ENCODE data around the gene MTMR3. TPM values are rescaled to one million over a fixed set of nuclear protein-coding genes. Genes with fewer than 3 reads are reported as not detected.
A peak's percentile ranks its signal among the peaks of the same experiment; 100 is the strongest.

Gene MTMR3
- polyA plus RNA-seq, 1 of the 3 experiments (the other 2 are of a cell fraction) = 20.4 TPM

GRCh38 chr22:30004694-30005093 is 121.7 kb downstream of the MTMR3 start:
- 15% methylated on average over 4 of the region's 4 CpGs for WGBS (ENCODE audit: low lambda C conversion rate)
- POLR2A ChIA-PET = interaction anchor here (1.5 kb wide), 1 partner anchor 167 kb away, joined by 3 read pairs; the partner anchor contains the start of gene ASCC2

GRCh38 chr22:30005213-30005857 is 122.4 kb downstream of the MTMR3 start:
- ChIA-PET CTCF (interaction anchor here (0.6 to 6.1 kb wide), 99 partner anchors 9 to 451 kb away, joined by 3 to 64 read pairs (median 4); partner anchors contain the start of gene MTMR3), POLR2A (interaction anchor here (1.5 kb wide), 1 partner anchor 167 kb away, joined by 3 read pairs; the partner anchor contains the start of gene ASCC2)
- H3K9me3 ChIP-seq = no peaks in the 10 kb centered on the region
- DNase-seq = peak; percentile 63
- no peak overlapping the region for H3K4me2 ChIP-seq
- no peaks in the 10 kb centered on the region for H3K79me2 ChIP-seq (ENCODE audit: insufficient read depth)
- TF ChIP-seq RAD21 (IDR thresholded peaks at IDR 0.05; ENCODE audit: low read length) = peak; percentile 91
- TF ChIP-seq CTCF (IDR thresholded peaks at IDR 0.05) = peak; percentile 99
- TF ChIP-seq POLR2AphosphoS5 (IDR thresholded peaks at IDR 0.05; ENCODE audit: low read depth, low read length) = no peak
- TF ChIP-seq SMC3 (IDR thresholded peaks at IDR 0.05; ENCODE audit: low read depth, low read length) = peak; percentile 78
- H3K9me2 ChIP-seq = no peaks in the 10 kb centered on the region
- WGBS (ENCODE audit: low lambda C conversion rate) = 41% methylated on average over 3 of the region's 3 CpGs
- peaks cover 10% of the 10 kb centered on the region for H3F3A ChIP-seq (replicated peaks; ENCODE audit: insufficient read depth)
- peak overlapping the region in 1 of 2 experiments; percentile 69; a peak in 2 of 4 replicates for H3K27ac ChIP-seq (ENCODE audit: low read depth in 2 of 2, low read length in 1 of 2)
- H3K4me1 ChIP-seq (ENCODE audit: control insufficient read depth in 1 of 2, insufficient read depth in 2 of 2, low read depth in 1 of 2, low read length in 1 of 2) = peaks cover 14 to 34% of the 10 kb centered on the region in 2 experiments
- H3K36me3 ChIP-seq (replicated peaks in 1 of 2; ENCODE audit: control insufficient read depth in 1 of 2, insufficient read depth in 2 of 2, low read length in 1 of 2) = peaks cover 17 to 42% of the 10 kb centered on the region in 2 experiments
- no peak overlapping the region for H2AFZ ChIP-seq (ENCODE audit: low read depth)
- no peaks in the 10 kb centered on the region for H4K20me1 ChIP-seq (ENCODE audit: insufficient read depth)
- no peak overlapping the region for H3K9ac ChIP-seq
- no peaks in the 10 kb centered on the region for H3K27me3 ChIP-seq (ENCODE audit: insufficient read depth)
- H3K4me3 ChIP-seq (ENCODE audit: low read depth in 2 of 2, low read length in 1 of 2) = no peak overlapping the region

More at GRCh38 chr22:30004694-30005093, 121.7 kb downstream of the MTMR3 start:
- no peak for DNase-seq
- H3K36me3 ChIP-seq (replicated peaks in 1 of 2; ENCODE audit: control insufficient read depth in 1 of 2, insufficient read depth in 2 of 2, low read length in 1 of 2) = peaks cover 18 to 39% of the 10 kb centered on the region in 2 experiments
- no peaks in the 10 kb centered on the region for H3K9me3 ChIP-seq
- no peaks in the 10 kb centered on the region for H3K79me2 ChIP-seq (ENCODE audit: insufficient read depth)
- TF ChIP-seq PBX3 (IDR thresholded peaks at IDR 0.05) (peak; percentile 43), NRF1 (IDR thresholded peaks at IDR 0.05; ENCODE audit: low read depth, low read length) (no peak), TCF12 (IDR thresholded peaks at IDR 0.05) (peak; percentile 4; the same call in 1 of the 2 replicates), NFIC (IDR thresholded peaks at IDR 0.05; ENCODE audit: borderline replicate concordance) (0 out of 2 replicates have a peak, but pooled peaks have one; percentile 19), FOSL2 (IDR thresholded peaks at IDR 0.05; ENCODE audit: borderline replicate concordance, low read depth) (no peak), RXRA (IDR thresholded peaks at IDR 0.05; ENCODE audit: borderline replicate concordance, low read depth) (no peak), MXI1 (IDR thresholded peaks at IDR 0.05; ENCODE audit: low read depth, low read length) (peak; percentile 37; the same call in 1 of the 2 replicates), MAX (IDR thresholded peaks at IDR 0.05; ENCODE audit: low read depth) (no peak), ZBTB33 (IDR thresholded peaks at IDR 0.05; ENCODE audit: borderline replicate concordance, low read depth) (no peak)
- H4K20me1 ChIP-seq (ENCODE audit: insufficient read depth) = no peaks in the 10 kb centered on the region
- H3F3A ChIP-seq (replicated peaks; ENCODE audit: insufficient read depth) = peaks cover 10% of the 10 kb centered on the region
- H3K4me3 ChIP-seq (ENCODE audit: low read depth in 2 of 2, low read length in 1 of 2) = no peak overlapping the region
- peaks cover 14 to 28% of the 10 kb centered on the region in 2 experiments for H3K4me1 ChIP-seq (ENCODE audit: control insufficient read depth in 1 of 2, insufficient read depth in 2 of 2, low read depth in 1 of 2, low read length in 1 of 2)
- H3K27me3 ChIP-seq (ENCODE audit: insufficient read depth) = no peaks in the 10 kb centered on the region
- CTCF ChIA-PET = interaction anchor here (0.6 to 6.1 kb wide), 90 partner anchors 9 to 450 kb away, joined by 3 to 64 read pairs (median 4); partner anchors contain the start of gene MTMR3
- H3K27ac ChIP-seq (ENCODE audit: low read depth in 2 of 2, low read length in 1 of 2) = peak overlapping the region; percentile 3 to 69; a peak in 3 of 4 replicates
- no peaks in the 10 kb centered on the region for H3K9me2 ChIP-seq
- no peak overlapping the region for H3K4me2 ChIP-seq
- H2AFZ ChIP-seq (ENCODE audit: low read depth) = no peak overlapping the region
- H3K9ac ChIP-seq = no peak overlapping the region
